ENCODE measurements around the gene NYAP2.

DNA sequence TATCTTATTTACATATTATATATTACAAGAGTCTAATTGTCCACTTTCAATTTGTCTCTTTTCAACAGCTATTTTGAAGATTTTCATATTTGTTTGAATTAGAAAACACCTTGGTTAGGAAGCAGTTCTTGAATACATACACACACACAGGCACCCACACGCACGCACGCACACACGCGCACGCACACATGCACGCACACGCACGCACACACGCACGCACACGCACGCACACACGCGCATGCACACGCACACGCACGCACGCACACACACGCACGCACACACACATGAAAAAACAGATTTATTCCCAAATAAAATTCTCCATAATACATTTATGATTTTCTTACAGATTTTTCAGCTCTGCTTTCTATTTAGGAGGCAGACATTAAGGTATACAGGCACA is 220.7 kb downstream of the NYAP2 start:
- TF ChIP-seq, protein P1, sequence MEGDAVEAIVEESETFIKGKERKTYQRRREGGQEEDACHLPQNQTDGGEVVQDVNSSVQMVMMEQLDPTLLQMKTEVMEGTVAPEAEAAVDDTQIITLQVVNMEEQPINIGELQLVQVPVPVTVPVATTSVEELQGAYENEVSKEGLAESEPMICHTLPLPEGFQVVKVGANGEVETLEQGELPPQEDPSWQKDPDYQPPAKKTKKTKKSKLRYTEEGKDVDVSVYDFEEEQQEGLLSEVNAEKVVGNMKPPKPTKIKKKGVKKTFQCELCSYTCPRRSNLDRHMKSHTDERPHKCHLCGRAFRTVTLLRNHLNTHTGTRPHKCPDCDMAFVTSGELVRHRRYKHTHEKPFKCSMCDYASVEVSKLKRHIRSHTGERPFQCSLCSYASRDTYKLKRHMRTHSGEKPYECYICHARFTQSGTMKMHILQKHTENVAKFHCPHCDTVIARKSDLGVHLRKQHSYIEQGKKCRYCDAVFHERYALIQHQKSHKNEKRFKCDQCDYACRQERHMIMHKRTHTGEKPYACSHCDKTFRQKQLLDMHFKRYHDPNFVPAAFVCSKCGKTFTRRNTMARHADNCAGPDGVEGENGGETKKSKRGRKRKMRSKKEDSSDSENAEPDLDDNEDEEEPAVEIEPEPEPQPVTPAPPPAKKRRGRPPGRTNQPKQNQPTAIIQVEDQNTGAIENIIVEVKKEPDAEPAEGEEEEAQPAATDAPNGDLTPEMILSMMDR (IDR thresholded peaks at IDR 0.05): no peak
- TF ChIP-seq POLR2A (IDR thresholded peaks at IDR 0.05): no peak
